GM18507 (cell line): ENCODE measurements around the gene DIAPH3.
"Not testable (repeated sequence)": the region's sequence is repeated elsewhere in the genome, so short reads cannot be mapped to it uniquely, and the experiment has no call there.

Experiments
- DNase-seq: peaks from one replicate; pipeline ENCODE4 v3.0.0; 2011; ENCODE audit warnings: low read depth; ENCODE audit not compliant: insufficient read length; ENCODE audit errors: extremely low spot score
- FAIRE-seq: peaks from 2 replicates; lab custom pipeline; 2011; peaks lifted over from hg19 to GRCh38; lab: Jason Lieb, UNC

The DIAPH3 gene

DNA sequence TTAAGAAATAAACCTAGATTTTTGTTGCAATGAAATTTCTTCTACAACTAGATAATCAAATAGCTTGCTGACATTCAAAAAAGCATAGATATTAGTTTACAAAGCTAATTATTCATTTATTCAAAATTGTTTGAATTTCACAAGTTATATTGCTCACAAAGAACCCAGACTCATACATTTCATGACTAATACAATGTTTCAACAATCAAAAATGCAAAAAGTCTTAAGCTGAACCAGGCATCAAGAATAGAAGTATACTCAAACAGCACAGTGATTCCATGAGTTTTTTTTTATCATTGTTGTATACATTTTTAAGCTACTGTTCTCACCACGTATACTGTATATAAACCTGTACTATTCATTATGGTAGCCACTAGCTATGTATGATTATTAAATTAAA is 51.0 kb downstream of the DIAPH3 start:
- DNase-seq (no peak), FAIRE-seq (no peak)

DNA sequence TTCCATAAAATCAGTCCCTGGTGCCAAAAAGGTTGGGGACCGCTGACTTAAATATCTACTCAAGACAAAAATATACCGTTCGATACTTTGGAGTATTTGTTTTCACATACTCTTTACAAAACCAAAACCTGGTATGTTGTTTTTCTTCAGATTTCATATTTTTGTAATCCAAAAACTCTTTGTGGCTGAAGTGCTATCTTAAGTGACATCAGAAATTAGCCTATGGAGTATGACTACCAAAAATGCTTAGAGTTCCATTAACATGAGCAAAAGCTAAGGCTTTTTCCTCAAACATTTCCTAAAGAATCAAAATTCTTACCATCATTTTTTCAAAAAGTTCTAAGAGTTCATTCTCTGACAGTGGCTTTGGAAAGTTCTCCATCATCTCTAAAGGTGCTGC is 52.0 kb downstream of the DIAPH3 start:
- DNase-seq = no peak
- no peak for FAIRE-seq

GRCh38 chr13:60109285-60109684 is 54.4 kb downstream of the DIAPH3 start:
- FAIRE-seq (no peak), DNase-seq (no peak)

DNA sequence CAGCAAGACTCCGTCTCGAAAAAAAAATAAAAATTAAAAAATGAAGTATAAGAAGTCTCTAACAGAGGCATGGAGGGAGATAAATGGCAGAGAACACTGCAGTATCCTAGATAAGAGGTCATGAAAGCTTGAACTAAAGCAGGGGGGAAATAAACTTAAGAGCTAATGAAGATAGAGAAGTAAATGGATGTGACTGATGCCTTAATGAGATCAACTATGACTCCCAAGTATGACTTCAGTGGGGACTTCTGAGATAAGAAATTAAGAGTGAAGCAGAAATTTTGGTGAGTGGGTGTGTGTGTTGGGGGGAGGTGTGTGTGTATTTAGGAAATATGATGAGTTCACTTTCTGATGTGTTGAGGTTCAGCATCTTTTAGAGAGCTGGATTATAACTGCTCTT is 55.1 kb downstream of the DIAPH3 start:
- DNase-seq (no peak), FAIRE-seq (no peak)

GRCh38 chr13:60099631-60100420 is 63.9 kb downstream of the DIAPH3 start:
- FAIRE-seq (no peak), DNase-seq (no peak)

- FAIRE-seq (no peak), DNase-seq (no peak)
These were observed 68.4 kb downstream of the DIAPH3 start for GRCh38 chr13:60095300-60095699.

- peak; percentile 9 for FAIRE-seq
These were observed 69.2 kb downstream of the DIAPH3 start for GRCh38 chr13:60094385-60095088.

DNA sequence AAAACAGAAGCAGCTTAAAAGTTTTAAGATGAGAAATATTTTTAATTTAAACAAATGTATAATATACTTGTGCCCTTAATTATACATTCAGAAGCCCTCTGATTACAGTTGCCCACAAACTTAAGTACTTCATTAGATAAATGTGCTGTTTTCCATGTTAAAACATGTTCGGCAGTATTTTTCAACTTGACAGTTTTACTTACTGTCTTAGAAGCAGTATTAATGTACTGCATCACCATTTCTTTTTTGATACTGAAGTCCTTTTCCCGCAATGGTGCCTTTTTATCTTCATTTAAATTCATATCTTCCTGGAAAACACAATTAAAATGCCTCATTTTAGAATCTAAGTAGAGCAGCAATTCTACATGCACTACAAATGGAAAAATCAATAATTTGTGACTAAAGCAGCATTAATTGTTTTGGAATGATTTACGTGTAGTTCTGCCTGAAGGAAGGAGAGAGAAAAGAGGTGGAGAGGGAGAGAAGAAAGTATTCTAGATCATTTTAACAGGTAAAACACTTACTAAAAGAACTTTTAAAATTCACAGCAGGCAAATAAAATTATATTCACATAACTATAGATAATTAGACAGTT is 70.2 kb downstream of the DIAPH3 start:
- no peak for FAIRE-seq

More at GRCh38 chr13:60094385-60095088, 69.2 kb downstream of the DIAPH3 start:
- no peak for DNase-seq

DNA sequence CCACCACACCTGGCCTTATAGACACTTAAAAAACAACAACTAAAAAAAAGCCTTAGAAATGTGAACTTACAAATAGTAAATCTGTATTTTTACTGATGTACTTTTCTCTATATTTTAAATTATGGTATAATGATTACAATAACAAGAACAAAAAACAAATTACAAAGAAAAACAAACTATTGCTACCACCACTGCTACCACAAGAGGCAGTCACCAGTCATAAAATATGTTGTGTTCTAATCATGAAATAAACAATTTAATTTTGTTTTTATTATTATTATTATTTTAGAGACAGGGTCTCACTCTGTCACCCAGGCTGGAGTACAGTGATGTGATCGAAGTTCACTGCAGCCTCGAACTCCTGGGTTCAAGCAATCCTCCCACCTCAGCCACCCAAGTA is 72.2 kb downstream of the DIAPH3 start:
- DNase-seq (no peak), FAIRE-seq (no peak)

More for the DNA sequence above, 70.2 kb downstream of the DIAPH3 start:
- DNase-seq = no peak

DNA sequence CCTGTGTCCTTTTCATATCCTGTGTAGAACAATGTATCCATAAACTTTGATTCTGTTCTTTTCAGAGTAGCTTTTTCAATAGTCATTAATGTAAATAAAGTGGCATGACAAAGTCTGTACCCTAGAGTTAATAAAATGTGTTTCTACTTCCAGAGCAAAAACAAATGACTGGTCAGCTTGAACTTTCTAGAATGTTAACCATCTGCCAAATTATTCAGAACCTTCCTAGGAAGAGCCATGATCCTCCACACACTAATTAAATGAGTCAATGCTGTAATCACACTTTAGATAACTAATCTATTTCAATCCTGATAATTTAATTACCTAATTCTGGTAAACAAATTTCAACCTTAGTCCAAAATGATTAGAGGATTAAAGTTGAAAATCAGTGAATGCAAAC is 73.2 kb downstream of the DIAPH3 start:
- DNase-seq (no peak), FAIRE-seq (no peak)

DNA sequence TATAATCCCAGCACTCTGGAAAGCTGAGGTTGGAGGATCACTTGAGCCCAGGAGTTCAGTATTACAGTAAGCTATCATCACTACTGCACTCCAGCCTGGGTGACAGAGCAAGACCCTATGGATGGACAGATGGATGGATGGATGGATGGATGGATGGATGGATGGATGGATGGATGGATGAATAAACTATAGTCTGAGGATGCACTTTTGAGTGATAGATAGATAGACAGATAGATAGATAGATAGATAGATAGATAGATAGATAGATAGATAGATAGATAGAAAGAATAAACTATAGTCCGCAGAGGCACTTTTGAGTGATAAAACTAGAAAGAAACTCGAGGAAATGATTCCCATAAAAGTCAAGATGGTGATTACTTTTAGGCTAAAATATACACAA is 79.9 kb downstream of the DIAPH3 start:
- DNase-seq, FAIRE-seq: not testable (repeated sequence)

DNA sequence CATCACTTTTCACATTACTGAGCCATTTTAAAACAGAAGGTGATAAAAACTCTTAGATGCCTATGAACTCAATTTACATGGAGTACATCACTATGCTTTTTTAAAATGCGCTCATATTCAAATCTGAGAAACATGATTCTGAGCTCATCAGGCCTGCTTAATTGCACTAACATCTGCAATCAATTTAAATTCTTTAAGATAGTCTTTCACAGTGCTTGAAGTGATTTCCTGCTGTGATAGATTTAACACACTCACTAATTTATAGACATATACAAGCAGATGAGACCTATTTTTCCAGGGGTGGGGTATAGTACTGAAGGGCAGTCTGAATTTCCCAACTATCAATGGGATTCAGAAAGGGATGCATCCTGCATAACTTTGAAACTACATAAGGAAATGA is 82.9 kb downstream of the DIAPH3 start:
- FAIRE-seq (no peak), DNase-seq (no peak)

- FAIRE-seq (no peak), DNase-seq (no peak)
These were observed 85.5 kb downstream of the DIAPH3 start for GRCh38 chr13:60078226-60078625.

- DNase-seq = no peak
- no peak for FAIRE-seq
These were observed 87.9 kb downstream of the DIAPH3 start for GRCh38 chr13:60075850-60076249.

DNA sequence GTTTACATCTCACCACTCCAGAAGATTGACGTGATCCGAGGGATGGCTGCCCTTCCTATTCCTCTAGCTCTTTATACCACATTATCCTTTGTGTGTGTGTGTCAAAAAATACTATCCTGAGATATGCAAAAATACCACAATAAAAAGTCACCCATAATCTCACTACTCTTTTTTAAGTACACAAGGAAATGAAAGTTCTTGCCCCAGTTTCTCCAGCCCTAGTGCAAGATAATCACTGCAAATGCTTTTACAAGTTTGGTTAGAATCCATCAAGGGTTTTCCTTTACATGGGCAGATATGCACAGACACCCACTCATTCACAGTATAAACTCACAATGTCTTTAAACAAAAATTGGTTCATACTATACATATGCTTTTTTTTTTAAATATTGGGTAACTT is 89.3 kb downstream of the DIAPH3 start:
- FAIRE-seq = peak; percentile 33

GRCh38 chr13:60066226-60066625 is 97.5 kb downstream of the DIAPH3 start:
- no peak for FAIRE-seq
- no peak for DNase-seq

More for the DNA sequence above, 89.3 kb downstream of the DIAPH3 start:
- no peak for DNase-seq

- DNase-seq (no peak), FAIRE-seq (no peak)
These were observed 101.2 kb downstream of the DIAPH3 start for GRCh38 chr13:60062502-60062901.

GRCh38 chr13:60061737-60062136 is 102.0 kb downstream of the DIAPH3 start:
- no peak for FAIRE-seq
- DNase-seq = no peak

GRCh38 chr13:60051754-60052285 is 111.9 kb downstream of the DIAPH3 start:
- FAIRE-seq = no peak
- DNase-seq = no peak

- DNase-seq, FAIRE-seq: not testable (repeated sequence)
These were observed 115.4 kb downstream of the DIAPH3 start for GRCh38 chr13:60048353-60048752.
